Measurements from ENCODE around the gene P3H2.
A peak's percentile ranks its signal among the peaks of the same experiment; 100 is the strongest.
"Not testable (repeated sequence)": the region's sequence is repeated elsewhere in the genome, so short reads cannot be mapped to it uniquely, and the experiment has no call there.

The P3H2 gene, protein sequence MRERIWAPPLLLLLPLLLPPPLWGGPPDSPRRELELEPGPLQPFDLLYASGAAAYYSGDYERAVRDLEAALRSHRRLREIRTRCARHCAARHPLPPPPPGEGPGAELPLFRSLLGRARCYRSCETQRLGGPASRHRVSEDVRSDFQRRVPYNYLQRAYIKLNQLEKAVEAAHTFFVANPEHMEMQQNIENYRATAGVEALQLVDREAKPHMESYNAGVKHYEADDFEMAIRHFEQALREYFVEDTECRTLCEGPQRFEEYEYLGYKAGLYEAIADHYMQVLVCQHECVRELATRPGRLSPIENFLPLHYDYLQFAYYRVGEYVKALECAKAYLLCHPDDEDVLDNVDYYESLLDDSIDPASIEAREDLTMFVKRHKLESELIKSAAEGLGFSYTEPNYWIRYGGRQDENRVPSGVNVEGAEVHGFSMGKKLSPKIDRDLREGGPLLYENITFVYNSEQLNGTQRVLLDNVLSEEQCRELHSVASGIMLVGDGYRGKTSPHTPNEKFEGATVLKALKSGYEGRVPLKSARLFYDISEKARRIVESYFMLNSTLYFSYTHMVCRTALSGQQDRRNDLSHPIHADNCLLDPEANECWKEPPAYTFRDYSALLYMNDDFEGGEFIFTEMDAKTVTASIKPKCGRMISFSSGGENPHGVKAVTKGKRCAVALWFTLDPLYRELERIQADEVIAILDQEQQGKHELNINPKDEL

DNA sequence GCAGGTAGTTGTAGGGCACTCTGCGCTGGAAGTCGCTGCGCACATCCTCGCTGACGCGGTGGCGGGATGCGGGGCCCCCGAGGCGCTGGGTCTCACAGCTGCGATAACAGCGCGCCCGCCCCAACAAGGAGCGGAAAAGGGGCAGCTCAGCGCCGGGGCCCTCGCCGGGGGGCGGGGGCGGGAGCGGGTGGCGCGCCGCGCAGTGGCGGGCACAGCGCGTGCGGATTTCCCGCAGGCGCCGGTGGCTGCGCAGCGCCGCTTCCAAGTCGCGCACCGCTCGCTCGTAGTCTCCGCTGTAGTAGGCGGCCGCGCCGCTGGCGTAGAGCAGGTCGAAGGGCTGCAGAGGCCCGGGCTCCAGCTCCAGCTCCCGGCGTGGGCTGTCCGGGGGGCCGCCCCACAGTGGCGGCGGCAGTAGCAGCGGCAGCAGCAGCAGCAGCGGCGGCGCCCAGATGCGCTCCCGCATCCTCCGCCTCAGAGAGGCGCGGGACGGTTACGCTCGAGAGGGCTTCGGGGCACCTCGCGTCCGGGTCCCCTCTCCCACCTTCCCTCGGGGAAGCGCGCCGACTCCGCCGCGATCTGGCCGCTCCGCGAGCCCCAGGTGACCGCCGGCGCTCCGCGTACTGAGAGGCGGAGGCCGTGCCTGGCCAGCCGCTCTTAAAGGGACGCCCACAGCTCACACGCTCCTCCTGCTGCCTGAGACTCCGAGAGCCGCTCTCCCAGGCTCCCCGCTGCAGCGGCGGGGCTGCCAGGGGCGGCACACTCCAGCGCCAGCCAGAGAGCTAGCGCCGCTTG, at the start of gene P3H2:
TSS of gene P3H2 (minus strand) at position 629 of the 792 bp plus-strand sequence. CDS start at position 463, 166 bp downstream.
- no peak within 1 kb of the TSS for H3K27ac ChIP-seq
- TF ChIP-seq, protein P1, sequence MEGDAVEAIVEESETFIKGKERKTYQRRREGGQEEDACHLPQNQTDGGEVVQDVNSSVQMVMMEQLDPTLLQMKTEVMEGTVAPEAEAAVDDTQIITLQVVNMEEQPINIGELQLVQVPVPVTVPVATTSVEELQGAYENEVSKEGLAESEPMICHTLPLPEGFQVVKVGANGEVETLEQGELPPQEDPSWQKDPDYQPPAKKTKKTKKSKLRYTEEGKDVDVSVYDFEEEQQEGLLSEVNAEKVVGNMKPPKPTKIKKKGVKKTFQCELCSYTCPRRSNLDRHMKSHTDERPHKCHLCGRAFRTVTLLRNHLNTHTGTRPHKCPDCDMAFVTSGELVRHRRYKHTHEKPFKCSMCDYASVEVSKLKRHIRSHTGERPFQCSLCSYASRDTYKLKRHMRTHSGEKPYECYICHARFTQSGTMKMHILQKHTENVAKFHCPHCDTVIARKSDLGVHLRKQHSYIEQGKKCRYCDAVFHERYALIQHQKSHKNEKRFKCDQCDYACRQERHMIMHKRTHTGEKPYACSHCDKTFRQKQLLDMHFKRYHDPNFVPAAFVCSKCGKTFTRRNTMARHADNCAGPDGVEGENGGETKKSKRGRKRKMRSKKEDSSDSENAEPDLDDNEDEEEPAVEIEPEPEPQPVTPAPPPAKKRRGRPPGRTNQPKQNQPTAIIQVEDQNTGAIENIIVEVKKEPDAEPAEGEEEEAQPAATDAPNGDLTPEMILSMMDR (IDR thresholded peaks at IDR 0.05), result peak; percentile 67
- TF ChIP-seq ZFX (IDR thresholded peaks at IDR 0.05; ENCODE audit: borderline replicate concordance), result no peak

DNA sequence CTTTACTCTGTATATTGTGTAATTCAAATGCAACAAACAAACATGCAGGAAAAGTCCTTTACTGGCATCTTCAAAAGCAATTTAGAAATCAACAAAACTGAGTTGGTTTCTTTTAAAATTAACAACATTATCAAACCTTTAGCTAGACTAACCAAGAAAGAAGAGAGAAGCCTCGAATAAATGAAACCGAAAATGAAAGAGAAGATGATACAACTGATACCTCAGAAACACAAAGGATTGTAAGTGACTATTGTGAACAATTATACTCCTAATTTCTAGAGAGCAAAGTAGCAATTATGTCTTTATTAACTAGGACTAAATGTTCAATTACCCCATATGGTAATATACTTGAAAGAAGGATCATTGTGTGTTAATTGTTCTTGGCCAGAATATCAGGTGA, 49.2 kb upstream of the P3H2 start:
- H3K27ac ChIP-seq, result no peak overlapping the region
- TF ChIP-seq, protein P1 (IDR thresholded peaks at IDR 0.05), result no peak
- TF ChIP-seq ZFX (IDR thresholded peaks at IDR 0.05; ENCODE audit: borderline replicate concordance), result no peak

DNA sequence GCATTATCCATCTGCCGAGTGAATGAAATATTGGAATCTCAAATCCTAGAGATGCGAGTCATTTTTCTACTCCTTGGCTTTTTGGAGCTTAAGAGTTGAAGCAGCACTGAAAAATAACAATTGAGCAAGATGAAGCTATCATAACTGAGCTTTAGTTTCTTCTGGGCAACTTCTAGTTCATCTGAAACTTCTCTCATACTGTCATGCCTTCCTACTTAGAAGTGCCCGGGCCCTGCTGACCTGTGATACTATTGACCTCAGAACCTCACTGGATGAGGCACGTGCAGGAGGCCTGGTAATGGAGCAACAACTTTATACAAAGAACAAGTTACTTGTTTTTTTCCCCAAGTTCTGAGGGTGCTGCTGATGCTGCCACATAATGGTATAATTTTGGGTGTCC, 48.5 kb upstream of the P3H2 start:
- no peak for TF ChIP-seq ZFX (IDR thresholded peaks at IDR 0.05; ENCODE audit: borderline replicate concordance)
- TF ChIP-seq, protein P1 (IDR thresholded peaks at IDR 0.05), result no peak
- H3K27ac ChIP-seq, result no peak overlapping the region

DNA sequence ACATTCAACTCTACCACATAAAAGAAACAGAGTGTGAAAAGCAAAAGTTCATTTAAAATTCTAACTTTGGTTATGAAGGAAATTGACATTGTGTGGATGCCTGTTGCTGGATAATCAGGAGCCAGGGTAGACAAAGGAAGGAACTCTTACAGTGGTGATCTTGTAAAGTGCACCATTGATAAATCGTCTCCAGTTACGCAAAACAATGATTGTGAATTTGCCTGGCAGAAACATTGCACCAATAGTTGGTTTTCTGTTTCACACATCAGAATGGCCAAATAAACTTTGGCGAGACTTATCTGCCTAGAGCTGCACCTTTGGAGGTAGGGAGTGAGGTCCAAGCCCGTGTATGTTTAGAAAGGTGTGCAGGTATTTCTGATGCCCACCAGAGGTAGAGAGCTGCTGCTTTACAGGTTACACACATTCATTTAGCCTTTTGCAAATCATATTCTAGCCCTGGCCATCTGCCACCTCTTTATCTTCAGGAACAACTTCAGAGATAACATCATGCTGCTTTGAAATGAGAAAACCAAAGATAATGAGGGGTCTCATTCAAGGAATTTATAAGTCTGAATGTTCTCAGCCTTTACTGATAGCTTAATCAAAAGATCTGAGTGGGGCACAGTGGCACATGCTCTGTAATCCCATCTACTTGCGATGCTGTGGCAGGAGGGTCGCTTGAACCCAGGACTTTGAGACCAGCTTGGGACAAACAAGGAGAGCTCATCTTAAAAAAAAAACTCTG, 47.4 kb upstream of the P3H2 start:
- H3K27ac ChIP-seq, result no peak overlapping the region
- TF ChIP-seq ZFX (IDR thresholded peaks at IDR 0.05; ENCODE audit: borderline replicate concordance), result no peak
- TF ChIP-seq, protein P1 (IDR thresholded peaks at IDR 0.05), result no peak

DNA sequence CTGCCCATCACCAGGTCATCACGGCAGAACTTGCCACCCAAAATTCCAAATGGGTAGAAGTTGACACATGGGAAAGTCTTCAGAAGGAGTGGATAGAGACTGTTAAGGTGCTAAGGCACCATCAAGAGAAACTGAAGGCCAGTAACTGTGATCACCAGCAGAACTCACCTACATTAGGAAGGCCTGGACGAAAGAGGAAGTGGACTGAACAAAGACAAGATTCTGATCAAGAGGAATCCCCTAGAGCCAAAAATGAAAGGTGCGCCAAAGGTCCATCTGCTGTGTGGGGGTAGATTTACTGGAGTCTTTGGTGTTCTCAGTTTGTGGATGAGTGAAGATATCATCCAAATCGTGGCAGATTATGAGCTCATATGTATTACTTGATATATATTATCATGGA, 46.3 kb upstream of the P3H2 start:
- H3K27ac ChIP-seq, result no peak overlapping the region
- TF ChIP-seq, protein P1 (IDR thresholded peaks at IDR 0.05), result no peak
- no peak for TF ChIP-seq ZFX (IDR thresholded peaks at IDR 0.05; ENCODE audit: borderline replicate concordance)

DNA sequence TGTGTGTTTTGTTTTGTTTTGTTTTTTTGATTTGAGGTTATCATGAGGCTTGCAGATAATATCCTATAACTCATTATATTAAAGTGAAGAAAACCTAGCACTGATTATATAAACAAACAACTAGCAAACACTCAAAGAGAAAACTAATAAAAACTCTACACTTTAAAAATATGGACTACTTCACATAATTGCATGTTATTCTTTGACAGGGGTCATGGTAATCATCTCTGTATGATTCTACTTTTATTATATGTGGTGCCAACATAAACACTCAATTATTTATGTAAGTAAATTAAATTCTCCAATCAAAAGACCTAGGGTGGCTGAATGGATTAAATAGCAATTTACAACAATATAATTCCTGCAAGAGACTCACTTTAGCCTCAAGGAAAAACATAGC, 44.6 kb upstream of the P3H2 start:
- TF ChIP-seq, protein P1 (IDR thresholded peaks at IDR 0.05), result no peak
- no peak for TF ChIP-seq ZFX (IDR thresholded peaks at IDR 0.05; ENCODE audit: borderline replicate concordance)
- H3K27ac ChIP-seq, result no peak overlapping the region

DNA sequence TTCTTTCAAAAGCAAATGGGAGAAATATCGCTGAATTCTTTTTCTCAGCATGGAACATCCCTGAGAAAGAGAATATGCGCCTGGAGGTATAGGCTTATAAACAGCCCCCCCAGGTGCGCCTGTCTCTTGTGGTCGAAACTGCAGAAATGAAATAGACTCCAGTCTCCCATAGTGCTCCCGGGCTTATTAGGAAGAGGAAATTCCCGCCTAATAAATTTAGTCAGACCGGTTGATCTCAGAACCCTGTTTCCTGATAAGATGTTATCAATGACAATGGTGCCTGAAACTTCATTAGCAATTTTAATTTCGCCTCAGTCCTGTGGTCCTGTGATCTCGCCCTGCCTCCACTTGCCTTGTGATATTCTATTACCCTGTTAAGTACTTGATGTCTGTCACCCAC, 41.3 kb upstream of the P3H2 start:
- not testable (repeated sequence) for H3K27ac ChIP-seq

Data from 22Rv1 (cell line).